H1 (cell line): ENCODE measurements around the gene FAIM2. TPM values are rescaled to one million over a fixed set of nuclear protein-coding genes. Genes with fewer than 3 reads are reported as not detected.

Experiments
- CTCF ChIA-PET: fragments of 300-600 bp; sonication (Branson Sonifier 250); formaldehyde crosslinking; loops from one replicate; lab custom pipeline; 2021; ENCODE audit not compliant: partially characterized antibody; lab: Charles Lee
- POLR2A ChIA-PET: fragments of 300-600 bp; sonication (Branson Sonifier 250); formaldehyde crosslinking; loops from one replicate; lab custom pipeline; 2021; ENCODE audit warnings: inconsistent platforms; ENCODE audit not compliant: partially characterized antibody; lab: Charles Lee
- DNase-seq, 2 experiments: peaks; one replicate each; pipeline versions ENCODE4 v3.0.0 to v3.0.0-alpha.2; 2010 to 2022; ENCODE audit warnings: low spot score in 2 of 2, low read depth in 1 of 2, mixed read lengths in 1 of 2
- FAIRE-seq: peaks from 2 replicates; lab custom pipeline; 2011; peaks lifted over from hg19 to GRCh38; lab: Jason Lieb, UNC
- H2AFZ ChIP-seq: 2 replicates; pipeline ENCODE4 v1.8.1; 2012; ENCODE audit warnings: low read length, inconsistent platforms
- H2AK5ac ChIP-seq: 2 replicates; pipeline ENCODE4 v1.6.1; 2013; ENCODE audit warnings: low read depth, low read length
- H2BK120ac ChIP-seq: replicated peaks from 2 replicates; pipeline ENCODE3; 2013; ENCODE audit warnings: low read depth, low read length, inconsistent platforms
- H2BK12ac ChIP-seq: 2 replicates; pipeline ENCODE4 v1.6.1; 2013; ENCODE audit warnings: low read depth, low read length
- H2BK15ac ChIP-seq: 2 replicates; pipeline ENCODE4 v1.6.1; 2013; ENCODE audit warnings: low read length
- H2BK20ac ChIP-seq: 2 replicates; pipeline ENCODE4 v1.6.1; 2013; ENCODE audit warnings: low read length
- H2BK5ac ChIP-seq: 2 replicates; pipeline ENCODE4 v1.6.1; 2013; ENCODE audit warnings: low read depth, low read length
- H3K14ac ChIP-seq: 2 replicates; pipeline ENCODE4 v1.6.1; 2013; ENCODE audit warnings: inconsistent platforms; ENCODE audit not compliant: insufficient read length
- H3K18ac ChIP-seq: 2 replicates; pipeline ENCODE4 v1.6.1; 2013; ENCODE audit warnings: low read length; ENCODE audit errors: extremely low read depth
- H3K23ac ChIP-seq: 2 replicates; pipeline ENCODE4 v1.6.1; 2013; ENCODE audit warnings: inconsistent platforms; ENCODE audit not compliant: insufficient read length
- H3K23me2 ChIP-seq: 2 replicates; pipeline ENCODE4 v1.6.1; 2013; ENCODE audit warnings: low read depth, low read length
- H3K27ac ChIP-seq: 2 replicates; pipeline ENCODE4 v1.6.1; 2011; ENCODE audit warnings: low read depth, low read length, inconsistent platforms
- H3K27me3 ChIP-seq, 4 experiments: replicated peaks in 1 of 4; 1 replicate in 1 of 4; 2 replicates in 3 of 4; pipeline versions ENCODE4 v1.6.1 to v1.8.1; 2011 to 2013; ENCODE audit warnings: low read length in 3 of 4, mild to moderate bottlenecking in 3 of 4, inconsistent platforms in 2 of 4, mixed read lengths in 2 of 4, moderate library complexity in 1 of 4; ENCODE audit not compliant: control insufficient read depth in 3 of 4, insufficient read depth in 3 of 4; ENCODE audit errors: extremely low read depth in 1 of 4
- H3K36me3 ChIP-seq, 4 experiments: 2 replicates each; pipeline versions ENCODE4 v1.6.1 to v1.8.1; 2011 to 2013; ENCODE audit warnings: mild to moderate bottlenecking in 4 of 4, low read length in 3 of 4, moderate library complexity in 2 of 4, control low read depth in 1 of 4, inconsistent platforms in 1 of 4; ENCODE audit not compliant: insufficient read depth in 4 of 4, control insufficient read depth in 2 of 4
- H3K4ac ChIP-seq: replicated peaks from 2 replicates; pipeline ENCODE3; 2013; ENCODE audit warnings: low read length, low read depth, mixed read lengths, inconsistent platforms; ENCODE audit not compliant: insufficient read length
- H3K4me1 ChIP-seq, 4 experiments: replicated peaks in 1 of 4; 1 replicate in 1 of 4; 2 replicates in 3 of 4; pipeline versions ENCODE4 v1.6.1 to v1.8.1; 2011 to 2013; ENCODE audit warnings: low read length in 3 of 4, inconsistent platforms in 2 of 4, mixed read lengths in 1 of 4; ENCODE audit not compliant: insufficient read depth in 4 of 4, control insufficient read depth in 3 of 4
- H3K4me2 ChIP-seq, 2 experiments: 2 replicates each; pipeline versions ENCODE4 v1.6.1 to v1.8.1; 2011 to 2013; ENCODE audit warnings: low read depth in 2 of 2, low read length in 2 of 2, control low read depth in 1 of 2, inconsistent platforms in 1 of 2, mild to moderate bottlenecking in 1 of 2; ENCODE audit not compliant: insufficient read depth in 1 of 2
- H3K4me3 ChIP-seq, 4 experiments: fragments of 200-600, 300-600 bp in 1 of 4; sonication (generic), shearing (Covaris generic), sonication (Bioruptor Twin) in 1 of 4; 2 replicates each; pipeline versions ENCODE4 v1.5.1 to v1.8.1; 2011 to 2016; ENCODE audit warnings: low read length in 4 of 4, low read depth in 3 of 4, control low read depth in 2 of 4, inconsistent platforms in 2 of 4, mild to moderate bottlenecking in 2 of 4, mixed read lengths in 1 of 4, moderate library complexity in 1 of 4; ENCODE audit not compliant: insufficient read depth in 2 of 4; ENCODE audit errors: extremely low read depth in 1 of 4
- H3K56ac ChIP-seq: replicated peaks from 2 replicates; pipeline ENCODE3; 2013; ENCODE audit warnings: low read depth, mild to moderate bottlenecking, mixed read lengths, low read length, inconsistent platforms; ENCODE audit not compliant: insufficient read length
- H3K79me1 ChIP-seq: 2 replicates; pipeline ENCODE4 v1.6.1; 2013; ENCODE audit warnings: low read depth, low read length, control low read depth
- H3K79me2 ChIP-seq, 2 experiments: 2 replicates each; pipeline versions ENCODE4 v1.6.1 to v1.8.1; 2012 to 2013; ENCODE audit warnings: low read length in 2 of 2, mild to moderate bottlenecking in 2 of 2, inconsistent platforms in 1 of 2; ENCODE audit not compliant: insufficient read depth in 2 of 2, control insufficient read depth in 1 of 2
- H3K9ac ChIP-seq, 4 experiments: replicated peaks in 1 of 4; 1 replicate in 1 of 4; 2 replicates in 3 of 4; pipeline versions ENCODE4 v1.6.1 to v1.8.1; 2011 to 2013; ENCODE audit warnings: low read depth in 3 of 4, low read length in 3 of 4, control low read depth in 2 of 4, mild to moderate bottlenecking in 2 of 4, moderate library complexity in 2 of 4, inconsistent platforms in 1 of 4; ENCODE audit errors: extremely low read depth in 1 of 4
- H3K9me3 ChIP-seq, 2 experiments: 2 replicates each; pipeline versions ENCODE4 v1.6.1 to v1.8.1; 2012 to 2013; ENCODE audit warnings: mild to moderate bottlenecking in 2 of 2, moderate library complexity in 2 of 2, control low read depth in 1 of 2, inconsistent platforms in 1 of 2, low read depth in 1 of 2, low read length in 1 of 2, mixed read lengths in 1 of 2; ENCODE audit not compliant: insufficient read depth in 2 of 2
- H4K20me1 ChIP-seq, 2 experiments: replicated peaks in 1 of 2; 2 replicates each; pipeline versions ENCODE3 to v1.8.1; 2011 to 2013; ENCODE audit warnings: inconsistent platforms in 2 of 2, low read length in 2 of 2, mild to moderate bottlenecking in 1 of 2; ENCODE audit not compliant: insufficient read depth in 2 of 2, control insufficient read depth in 1 of 2
- H4K5ac ChIP-seq: 2 replicates; pipeline ENCODE4 v1.6.1; 2013; ENCODE audit warnings: low read length, low read depth, mixed read lengths, inconsistent platforms; ENCODE audit not compliant: insufficient read length
- H4K8ac ChIP-seq: 2 replicates; pipeline ENCODE4 v1.8.0; 2013; ENCODE audit warnings: mild to moderate bottlenecking, moderate library complexity, low read length, inconsistent platforms; ENCODE audit not compliant: insufficient read depth; ENCODE audit errors: extremely low read depth
- H4K91ac ChIP-seq: replicated peaks from 2 replicates; pipeline ENCODE3; 2013; ENCODE audit warnings: low read length, mixed read lengths, inconsistent platforms; ENCODE audit not compliant: insufficient read length
- BACH1 ChIP-seq: IDR thresholded peaks from 2 replicates; pipeline ENCODE4 v1.6.1; 2012; ENCODE audit warnings: low read length, improper control_type of control experiment
- CEBPB ChIP-seq: IDR thresholded peaks from 2 replicates; pipeline ENCODE4 v1.6.1; 2012; ENCODE audit warnings: low read depth, low read length
- CTBP2 ChIP-seq: IDR thresholded peaks from 2 replicates; pipeline ENCODE4 v1.7.0; 2011; ENCODE audit warnings: borderline replicate concordance, mild to moderate bottlenecking, moderate library complexity, mixed read lengths, low read length; ENCODE audit not compliant: insufficient read depth, insufficient read length
- EP300 ChIP-seq, 2 experiments: IDR thresholded peaks; 1 replicate in 1 of 2; 2 replicates in 1 of 2; pipeline ENCODE4 v1.6.1; 2011 to 2012; ENCODE audit warnings: low read depth in 2 of 2, low read length in 2 of 2, mild to moderate bottlenecking in 2 of 2, borderline replicate concordance in 1 of 2, inconsistent platforms in 1 of 2, moderate library complexity in 1 of 2
- EZH2 ChIP-seq: fragments of 200-600 bp; sonication (generic); IDR thresholded peaks from 2 replicates; pipeline ENCODE4 v1.7.1; 2012; ENCODE audit warnings: low read depth, mild to moderate bottlenecking, moderate library complexity, low read length, inconsistent platforms; ENCODE audit not compliant: severe bottlenecking
- JUND ChIP-seq: IDR thresholded peaks from 2 replicates; pipeline ENCODE4 v1.6.1; 2011; ENCODE audit warnings: mild to moderate bottlenecking, improper control_type of control experiment, low read length
- MAFK ChIP-seq: IDR thresholded peaks from 2 replicates; pipeline ENCODE4 v1.6.1; 2012; ENCODE audit warnings: low read depth, mild to moderate bottlenecking, improper control_type of control experiment, low read length
- SIN3A ChIP-seq, 2 experiments: IDR thresholded peaks in 1 of 2; conservative IDR thresholded peaks in 1 of 2; 2 replicates each; pipeline ENCODE4 v1.6.1; 2011 to 2012; ENCODE audit warnings: low read length in 2 of 2, improper control_type of control experiment in 1 of 2, low read depth in 1 of 2, mild to moderate bottlenecking in 1 of 2
- SP1 ChIP-seq: IDR thresholded peaks from 2 replicates; pipeline ENCODE4 v1.6.1; 2011; ENCODE audit warnings: low read depth, low read length
- SP4 ChIP-seq: IDR thresholded peaks from 2 replicates; pipeline ENCODE4 v1.6.1; 2012; ENCODE audit warnings: low read length, inconsistent platforms
- SRF ChIP-seq: IDR thresholded peaks from 2 replicates; pipeline ENCODE4 v1.6.1; 2011; ENCODE audit warnings: mild to moderate bottlenecking, low read depth, low read length, moderate library complexity
- TBP ChIP-seq: IDR thresholded peaks from 2 replicates; pipeline ENCODE4 v1.6.1; 2011; ENCODE audit warnings: low read depth, low read length, improper control_type of control experiment
- TEAD4 ChIP-seq: IDR thresholded peaks from 2 replicates; pipeline ENCODE4 v1.6.1; 2012; ENCODE audit warnings: low read depth, low read length, inconsistent platforms, mixed read lengths
- WGBS, 2 experiments: shearing (Covaris generic) in 1 of 2; methylation state at CpG; one replicate each; pipeline versions ENCODE4 v1.1.6 to v1.1.7; 2013 to 2015; ENCODE audit warnings: low lambda C conversion rate in 2 of 2, mixed read lengths in 2 of 2, inconsistent platforms in 1 of 2, low coverage in 1 of 2, missing lambda C conversion rate in 1 of 2; ENCODE audit not compliant: insufficient replicate concordance in 2 of 2, insufficient coverage in 1 of 2, insufficient read length in 1 of 2; ENCODE audit errors: extremely low coverage in 1 of 2, missing lambda C conversion rate in 1 of 2; 5-methylcytosine and 5-hydroxymethylcytosine counted together
- polyA plus RNA-seq, 7 experiments: library from polyadenylated mRNA; depleted of rRNA in 3 of 7; stranded (reverse) in 5 of 7; unstranded in 2 of 7; fragments of >200 nt in 5 of 7; fragments of 200-250 nt in 2 of 7; gene quantifications; 1 replicate in 5 of 7; 2 replicates in 1 of 7; 4 replicates in 1 of 7; pipeline versions ENCODE4 v1.2.1 to v1.2.3, GENCODE V29; 2011 to 2013; ENCODE audit warnings: missing spikeins in 2 of 7, mixed read lengths in 2 of 7
- total RNA-seq: library from RNA; stranded (reverse); fragmentation: NEBNext Ultra II Directional; extraction: Animal tissue kit (Norgen Biotek cat#: 25700); gene quantifications from 2 replicates; pipeline ENCODE4 v1.2.1, GENCODE V29; 2021

Gene FAIM2
- total and polyA plus RNA-seq, 2 of the 8 experiments (the other 6 are each of a cell fraction or from before 2014, with no cell fraction given) = 0.89 to 1.3 TPM

DNA sequence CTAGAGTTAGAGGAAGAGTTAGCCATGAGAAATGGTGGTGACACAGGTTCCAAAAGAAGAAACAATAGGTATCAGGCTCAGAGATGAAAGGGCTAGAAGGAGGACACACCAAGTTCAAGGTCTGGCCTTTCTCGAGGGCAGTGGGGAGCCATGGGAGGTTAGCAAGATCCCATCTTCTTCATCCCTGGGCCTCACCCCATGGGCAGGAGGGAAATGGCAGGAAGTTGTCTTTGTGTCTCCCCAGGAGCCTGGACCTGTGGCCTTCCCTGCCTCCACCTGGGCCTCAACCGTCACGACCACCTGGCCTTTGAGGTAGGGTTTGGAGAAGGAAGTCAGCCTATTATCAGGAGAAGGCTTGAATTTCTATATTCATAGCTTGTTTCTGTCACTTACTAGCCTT, 41.0 kb upstream of the FAIM2 start:
- no peaks in the 10 kb centered on the region for H3K36me3 ChIP-seq
- DNase-seq (no peak), FAIRE-seq (no peak)
- H4K20me1 ChIP-seq = peaks cover 0 to 1% of the 10 kb centered on the region in 2 experiments
- ChIA-PET CTCF (interaction anchor here (0.8 to 7.6 kb wide), 21 partner anchors 10 to 161 kb away, joined by 3 to 104 read pairs (median 7); partner anchors contain the start of gene AQP5), POLR2A (interaction anchor here (1.2 kb wide), 1 partner anchor 203 kb away, joined by 5 read pairs; the partner anchor contains the start of gene TMBIM6)
- no peak overlapping the region for H2AFZ ChIP-seq
- WGBS, 2 experiments = 89% methylated on average over 3 of the region's 3 CpGs; no CpG with 5 or more reads in 1 of the 2 experiments
- no peaks in the 10 kb centered on the region; the same call in 1 of the 2 replicates for H3K23me2 ChIP-seq
- H3K79me1 ChIP-seq = no peaks in the 10 kb centered on the region
- no peak overlapping the region; a peak in 1 of 4 replicates for H3K4me2 ChIP-seq
- no peak overlapping the region for H3K4me3 ChIP-seq
- TF ChIP-seq TBP (no peak), SP4 (no peak), JUND (no peak), TEAD4 (no peak), BACH1 (no peak), EP300 (IDR thresholded peaks at IDR 0.05; ENCODE audit: borderline replicate concordance in 1 of 2, low read depth in 2 of 2, low read length in 2 of 2) (no peak), SP1 (no peak), EZH2 (no peak), MAFK (no peak), SRF (no peak), CEBPB (no peak), SIN3A (conservative IDR thresholded peaks at IDR 0.05 in 1 of 2, IDR thresholded peaks at IDR 0.05 in 1 of 2; ENCODE audit: low read depth in 1 of 2, low read length in 2 of 2) (no peak), CTBP2 (no peak)
- H3K79me2 ChIP-seq = no peaks in the 10 kb centered on the region
- no peak overlapping the region for H3K56ac ChIP-seq
- no peak overlapping the region for H3K14ac ChIP-seq
- H2AK5ac ChIP-seq = no peak overlapping the region
- no peak overlapping the region for H3K9ac ChIP-seq
- H3K4me1 ChIP-seq = peaks cover 3 to 17% (median 4%) of the 10 kb centered on the region in 4 experiments; a peak in 6 of 7 replicates
- no peak overlapping the region for H2BK20ac ChIP-seq
- H2BK12ac ChIP-seq = no peak overlapping the region; the same call in 1 of the 2 replicates
- no peak overlapping the region for H3K27ac ChIP-seq
- H3K9me3 ChIP-seq = no peaks in the 10 kb centered on the region
- no peak overlapping the region for H4K8ac ChIP-seq
- H3K23ac ChIP-seq = no peak overlapping the region
- no peak overlapping the region for H2BK120ac ChIP-seq
- no peak overlapping the region for H4K91ac ChIP-seq
- no peak overlapping the region for H3K4ac ChIP-seq
- no peak overlapping the region for H2BK5ac ChIP-seq
- peaks cover 0 to 3% (median 0%) of the 10 kb centered on the region in 4 experiments; a peak in 1 of 7 replicates for H3K27me3 ChIP-seq
- no peak overlapping the region for H3K18ac ChIP-seq
- no peak overlapping the region for H4K5ac ChIP-seq
- no peak overlapping the region for H2BK15ac ChIP-seq
